H9 (cell line): ENCODE measurements around the gene CDH22. TPM values are rescaled to one million over a fixed set of nuclear protein-coding genes. Genes with fewer than 3 reads are reported as not detected.

Source experiments
- DNase-seq: peaks from one replicate; pipeline ENCODE4 v3.0.0-alpha.2; 2017
- H2AFZ ChIP-seq: one replicate; pipeline ENCODE4 v1.6.1; 2013; ENCODE audit warnings: mild to moderate bottlenecking, low read length, control low read depth, moderate library complexity
- H2AK5ac ChIP-seq: 2 replicates; pipeline ENCODE4 v1.6.1; 2013; ENCODE audit warnings: low read length, control low read depth, mixed read lengths; ENCODE audit not compliant: insufficient read length
- H2BK120ac ChIP-seq: one replicate; pipeline ENCODE4 v1.6.1; 2013; ENCODE audit warnings: low read depth, mild to moderate bottlenecking, low read length, control low read depth, inconsistent platforms; ENCODE audit not compliant: poor library complexity, severe bottlenecking
- H2BK12ac ChIP-seq: 2 replicates; pipeline ENCODE4 v1.6.1; 2013; ENCODE audit warnings: low read length, control low read depth, mixed read lengths, low read depth; ENCODE audit not compliant: insufficient read length
- H2BK15ac ChIP-seq: 2 replicates; pipeline ENCODE4 v1.6.1; 2013; ENCODE audit warnings: low read depth, low read length, control low read depth
- H2BK20ac ChIP-seq: one replicate; pipeline ENCODE4 v1.6.1; 2013; ENCODE audit warnings: low read depth, mild to moderate bottlenecking, low read length, control low read depth, inconsistent platforms; ENCODE audit not compliant: poor library complexity, severe bottlenecking
- H2BK5ac ChIP-seq: 2 replicates; pipeline ENCODE4 v1.6.1; 2013; ENCODE audit warnings: low read length, control low read depth, mixed read lengths; ENCODE audit not compliant: insufficient read length
- H3K14ac ChIP-seq: 2 replicates; pipeline ENCODE4 v1.6.1; 2013; ENCODE audit warnings: low read length, control low read depth; ENCODE audit not compliant: insufficient read depth
- H3K18ac ChIP-seq: 2 replicates; pipeline ENCODE4 v1.6.1; 2013; ENCODE audit warnings: low read depth, mild to moderate bottlenecking, mixed read lengths, low read length, control low read depth; ENCODE audit not compliant: insufficient read length
- H3K23ac ChIP-seq: 2 replicates; pipeline ENCODE4 v1.6.1; 2013; ENCODE audit warnings: low read length, control low read depth, mixed read lengths, low read depth; ENCODE audit not compliant: insufficient read length
- H3K23me2 ChIP-seq: 2 replicates; pipeline ENCODE4 v1.6.1; 2013; ENCODE audit warnings: low read depth, mild to moderate bottlenecking, mixed read lengths, low read length, control low read depth; ENCODE audit not compliant: insufficient read length, poor library complexity, severe bottlenecking
- H3K27ac ChIP-seq: 2 replicates; pipeline ENCODE4 v1.5.1; 2013; ENCODE audit warnings: low read length, control low read depth, mixed read lengths, low read depth; ENCODE audit not compliant: insufficient read length
- H3K27me3 ChIP-seq: 2 replicates; pipeline ENCODE4 v1.6.1; 2013; ENCODE audit warnings: low read length, control low read depth, inconsistent platforms; ENCODE audit not compliant: insufficient read depth
- H3K4ac ChIP-seq: 2 replicates; pipeline ENCODE4 v1.6.1; 2013; ENCODE audit warnings: low read depth, mild to moderate bottlenecking, control low read depth, inconsistent platforms, low read length, moderate library complexity
- H3K4me1 ChIP-seq: 2 replicates; pipeline ENCODE4 v1.6.1; 2013; ENCODE audit warnings: low read length, control low read depth, inconsistent platforms; ENCODE audit not compliant: insufficient read depth
- H3K4me2 ChIP-seq: 2 replicates; pipeline ENCODE4 v1.6.1; 2013; ENCODE audit warnings: low read length, control low read depth, mixed read lengths; ENCODE audit not compliant: insufficient read length, insufficient read depth
- H3K56ac ChIP-seq: 2 replicates; pipeline ENCODE4 v1.6.1; 2013; ENCODE audit warnings: low read depth, mild to moderate bottlenecking, mixed read lengths, low read length, control low read depth; ENCODE audit not compliant: insufficient read length
- H3K79me1 ChIP-seq: 2 replicates; pipeline ENCODE4 v1.6.1; 2013; ENCODE audit warnings: low read depth, mild to moderate bottlenecking, moderate library complexity, low read length, control low read depth, inconsistent platforms; ENCODE audit not compliant: insufficient read depth, poor library complexity, severe bottlenecking
- H3K79me2 ChIP-seq: 2 replicates; pipeline ENCODE4 v1.6.1; 2013; ENCODE audit warnings: low read length, control low read depth, inconsistent platforms; ENCODE audit not compliant: insufficient read depth
- H3K9ac ChIP-seq: 2 replicates; pipeline ENCODE4 v1.6.1; 2013; ENCODE audit warnings: low read length, control low read depth, mixed read lengths; ENCODE audit not compliant: insufficient read length; ENCODE audit errors: extremely low read depth
- H3K9me3 ChIP-seq: one replicate; pipeline ENCODE4 v1.6.1; 2013; ENCODE audit warnings: low read depth, low read length, inconsistent platforms; ENCODE audit not compliant: control insufficient read depth
- H3T11ph ChIP-seq: one replicate; pipeline ENCODE4 v1.6.1; 2013; ENCODE audit warnings: mild to moderate bottlenecking, low read length, control low read depth, inconsistent platforms
- H4K20me1 ChIP-seq: one replicate; pipeline ENCODE4 v1.6.1; 2013; ENCODE audit not compliant: control insufficient read depth, insufficient read length, insufficient read depth
- H4K5ac ChIP-seq: 2 replicates; pipeline ENCODE4 v1.6.1; 2013; ENCODE audit warnings: low read depth, mild to moderate bottlenecking, mixed read lengths, low read length, control low read depth; ENCODE audit not compliant: insufficient read length
- H4K8ac ChIP-seq: replicated peaks from 2 replicates; pipeline ENCODE4 v1.6.1; 2013; ENCODE audit warnings: low read length, control low read depth, mixed read lengths, low read depth; ENCODE audit not compliant: insufficient read length
- H4K91ac ChIP-seq: 2 replicates; pipeline ENCODE4 v1.6.1; 2013; ENCODE audit warnings: low read depth, mild to moderate bottlenecking, moderate library complexity, mixed read lengths, low read length, control low read depth; ENCODE audit not compliant: insufficient read length
- H3K27ac Mint-ChIP-seq, 3 experiments: 2 replicates in 2 of 3; 3 replicates in 1 of 3; pipeline ENCODE4 v1.8.0; 2020 to 2021; ENCODE audit warnings: mixed read lengths in 3 of 3, mild to moderate bottlenecking in 1 of 3, moderate library complexity in 1 of 3
- H3K27me3 Mint-ChIP-seq: 2 replicates; pipeline ENCODE4 v1.8.0; 2021; ENCODE audit warnings: low read depth, mild to moderate bottlenecking, moderate library complexity, mixed read lengths
- H3K36me3 Mint-ChIP-seq, 3 experiments: 2 replicates in 2 of 3; 3 replicates in 1 of 3; pipeline ENCODE4 v1.8.0; 2020 to 2021; ENCODE audit warnings: low read depth in 3 of 3, mixed read lengths in 3 of 3; ENCODE audit not compliant: insufficient read depth in 1 of 3
- H3K4me1 Mint-ChIP-seq, 2 experiments: 2 replicates each; pipeline ENCODE4 v1.8.0; 2020; ENCODE audit warnings: mixed read lengths in 2 of 2
- H3K4me3 Mint-ChIP-seq, 2 experiments: 2 replicates in 1 of 2; 3 replicates in 1 of 2; pipeline ENCODE4 v1.8.0; 2020 to 2021; ENCODE audit warnings: mild to moderate bottlenecking in 2 of 2, mixed read lengths in 2 of 2, moderate library complexity in 1 of 2
- H3K9me3 Mint-ChIP-seq, 2 experiments: 2 replicates in 1 of 2; 3 replicates in 1 of 2; pipeline ENCODE4 v1.8.0; 2020; ENCODE audit warnings: mild to moderate bottlenecking in 2 of 2, mixed read lengths in 2 of 2, moderate library complexity in 1 of 2
- CTCF ChIP-seq: fragments of 200-600 bp; sonication (generic); conservative IDR thresholded peaks from 3 replicates; pipeline ENCODE4 v1.8.0; 2021; ENCODE audit warnings: antibody characterized with exemption, mild to moderate bottlenecking
- WGBS: extraction: QIAGEN DNeasy Blood & Tissue Kit; methylation state at CpG from one replicate; pipeline ENCODE4 v1.1.7; 2013; ENCODE audit warnings: missing lambda C conversion rate, low lambda C conversion rate, mixed read lengths; ENCODE audit not compliant: insufficient read length; ENCODE audit errors: extremely low coverage; 5-methylcytosine and 5-hydroxymethylcytosine counted together
- total RNA-seq: library from RNA; stranded (reverse); gene quantifications from 2 replicates; pipeline ENCODE4 v1.2.1, GENCODE V29; 2021

Gene CDH22
- total RNA-seq, 1 experiment from 2014 or later, result not detected

- Histone ChIP-seq H2BK15ac (no peak overlapping the region), H3K18ac (no peak overlapping the region), H2AK5ac (no peak overlapping the region), H4K91ac (no peak overlapping the region), H2BK5ac (no peak overlapping the region), H3K23me2 (no peaks in the 10 kb centered on the region), H4K5ac (no peak overlapping the region), H4K8ac (no peak overlapping the region), H3K9me3 (no peaks in the 10 kb centered on the region), H3K23ac (no peak overlapping the region), H3K4me2 (no peak overlapping the region), H4K20me1 (no peaks in the 10 kb centered on the region), H2BK12ac (no peak overlapping the region), H3K27ac (no peak overlapping the region), H3K4ac (no peak overlapping the region), H2BK120ac (no peak overlapping the region), H3K56ac (no peak overlapping the region), H3K27me3 (no peaks in the 10 kb centered on the region; the same call in 1 of the 2 replicates), H3K4me1 (no peaks in the 10 kb centered on the region), H3K14ac (no peak overlapping the region; the same call in 1 of the 2 replicates), H3K79me1 (no peaks in the 10 kb centered on the region), H3K79me2 (no peaks in the 10 kb centered on the region), H2AFZ (no peak overlapping the region), H3T11ph (no peak overlapping the region), H3K9ac (no peak overlapping the region), H2BK20ac (no peak overlapping the region)
- no peak for TF ChIP-seq CTCF
- Mint-ChIP-seq H3K4me1 (peaks cover 0 to 19% of the 10 kb centered on the region in 2 experiments; a peak in 2 of 4 replicates), H3K36me3 (no peaks in the 10 kb centered on the region), H3K27ac (no peak overlapping the region), H3K9me3 (no peaks in the 10 kb centered on the region; a peak in 2 of 5 replicates), H3K4me3 (no peak overlapping the region), H3K27me3 (peaks cover 24% of the 10 kb centered on the region)
- no CpG with 5 or more reads among the region's 18 CpGs for WGBS
- DNase-seq, result no peak
Observed at GRCh38 chr20:46188866-46189541, 119.3 kb downstream of the CDH22 start.
